H54 (cell line): ENCODE results near the gene IL18RAP.

ENCODE experiments used
- DNase-seq: peaks from one replicate; pipeline ENCODE4 v3.0.0; 2011; ENCODE audit warnings: low spot score, mixed read lengths; ENCODE audit not compliant: insufficient read length
- FAIRE-seq: peaks from 3 replicates; lab custom pipeline; 2011; peaks lifted over from hg19 to GRCh38; lab: Jason Lieb, UNC
- POLR2A ChIP-seq: IDR thresholded peaks from 2 replicates; pipeline ENCODE4 v1.6.1; 2011; ENCODE audit warnings: low read depth, mild to moderate bottlenecking, low read length

IL18RAP gene

GRCh38 chr2:102485147-102485785 is 62.3 kb downstream of the IL18RAP start:
- TF ChIP-seq POLR2A, result no peak
- FAIRE-seq (no peak), DNase-seq (no peak)

- TF ChIP-seq POLR2A, result no peak
- DNase-seq (no peak), FAIRE-seq (no peak)
Observed at GRCh38 chr2:102486941-102487702, 64.2 kb downstream of the IL18RAP start.

GRCh38 chr2:102487761-102488462 is 65.0 kb downstream of the IL18RAP start:
- FAIRE-seq (no peak), DNase-seq (no peak)
- no peak for TF ChIP-seq POLR2A

GRCh38 chr2:102489646-102490045 is 66.7 kb downstream of the IL18RAP start:
- no peak for TF ChIP-seq POLR2A
- DNase-seq, result no peak
- FAIRE-seq, result no peak

GRCh38 chr2:102492006-102492405 is 69.0 kb downstream of the IL18RAP start:
- TF ChIP-seq POLR2A, result no peak
- FAIRE-seq, result no peak
- DNase-seq, result no peak

- DNase-seq (no peak), FAIRE-seq (no peak)
- no peak for TF ChIP-seq POLR2A
Observed at GRCh38 chr2:102494570-102494969, 71.6 kb downstream of the IL18RAP start.

- FAIRE-seq, result no peak
- no peak for DNase-seq
- no peak for TF ChIP-seq POLR2A
Observed at GRCh38 chr2:102498414-102498813, 75.5 kb downstream of the IL18RAP start.

- no peak for FAIRE-seq
- DNase-seq, result no peak
- no peak for TF ChIP-seq POLR2A
Observed at GRCh38 chr2:102499558-102499957, 76.6 kb downstream of the IL18RAP start.
